Occipital lobe (tissue), 2 donors: ENCODE results near the gene HPCAL4. TPM values are rescaled to one million over a fixed set of nuclear protein-coding genes. Genes with fewer than 3 reads are reported as not detected.

Experiments used
- DNase-seq: peaks from one replicate; lab custom pipeline; 2025; lab: John Stamatoyannopoulos, UW
- total RNA-seq: library from RNA; depleted of rRNA; stranded (reverse); fragments of >200 nt; gene quantifications from one replicate; pipeline ENCODE4 v1.2.3, GENCODE V29; 2014

HPCAL4 gene
- total RNA-seq, 1 donor from 2014 or later: 51.2 TPM

DNA sequence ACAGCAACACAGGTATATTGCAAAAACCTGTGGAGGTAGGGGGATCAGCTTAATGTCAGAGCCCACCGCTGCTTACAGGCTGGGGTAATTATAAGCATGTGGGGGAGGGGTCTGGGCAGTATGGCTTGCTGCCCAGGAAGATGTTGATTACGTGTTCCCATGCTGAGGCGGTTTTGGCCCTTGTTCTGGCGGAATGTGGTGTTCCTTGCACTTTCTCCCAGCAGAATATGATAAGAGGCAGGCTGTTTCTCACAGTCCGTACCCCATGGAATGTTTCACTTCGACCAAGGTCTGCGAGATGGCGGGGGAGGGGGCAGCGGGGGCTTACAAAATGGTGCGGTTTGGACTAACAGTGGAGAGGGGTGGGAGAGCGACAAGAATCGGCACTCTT lies 9.8 kb upstream of the HPCAL4 start:
- DNase-seq: peak; percentile 30

- DNase-seq: no peak
Observed at GRCh38 chr1:39700348-39700747, 9.1 kb upstream of the HPCAL4 start.

GRCh38 chr1:39699419-39699818 lies 8.2 kb upstream of the HPCAL4 start:
- no peak for DNase-seq

GRCh38 chr1:39698568-39698967 lies 7.3 kb upstream of the HPCAL4 start:
- no peak for DNase-seq

DNA sequence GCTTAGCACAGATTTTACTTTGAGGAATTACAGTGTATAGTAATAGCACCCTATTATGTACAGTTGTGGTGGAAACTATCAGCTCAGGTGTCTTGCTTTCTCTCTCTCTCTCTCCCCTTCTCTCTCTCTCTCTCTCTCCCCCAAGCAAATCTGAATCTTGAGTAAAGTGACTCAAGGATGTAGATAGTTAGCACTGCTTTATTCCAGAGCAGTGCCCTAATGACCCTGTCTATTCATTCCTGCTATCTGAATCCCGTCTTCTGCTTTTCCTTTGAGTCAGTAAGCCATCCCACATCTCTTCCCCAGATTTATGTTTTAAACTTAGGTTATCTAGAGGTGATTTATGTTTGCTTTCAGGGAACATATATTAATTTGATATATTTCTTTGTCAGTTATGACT lies 5.2 kb upstream of the HPCAL4 start:
- no peak for DNase-seq

- no peak for DNase-seq
Observed at GRCh38 chr1:39695016-39695415, 3.8 kb upstream of the HPCAL4 start.

DNA sequence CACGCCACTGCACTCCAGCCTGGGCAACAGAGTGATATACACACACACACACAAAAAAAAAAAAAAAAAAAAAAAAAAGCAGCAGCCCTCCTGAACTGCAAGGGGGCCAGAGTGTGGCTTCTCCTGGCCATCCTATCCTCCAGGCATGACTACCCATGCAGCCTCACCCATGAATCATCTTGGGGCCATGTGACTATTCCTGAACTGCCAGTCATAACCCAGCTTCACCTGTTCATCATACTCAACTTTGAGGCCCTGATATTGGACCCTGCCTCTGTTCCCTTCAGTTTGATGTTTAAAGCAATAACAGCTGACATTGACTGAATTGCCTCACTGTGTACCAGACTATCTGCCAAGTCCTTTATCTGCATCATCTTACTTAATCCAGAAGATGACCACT lies 2.8 kb upstream of the HPCAL4 start:
- DNase-seq: no peak

DNA sequence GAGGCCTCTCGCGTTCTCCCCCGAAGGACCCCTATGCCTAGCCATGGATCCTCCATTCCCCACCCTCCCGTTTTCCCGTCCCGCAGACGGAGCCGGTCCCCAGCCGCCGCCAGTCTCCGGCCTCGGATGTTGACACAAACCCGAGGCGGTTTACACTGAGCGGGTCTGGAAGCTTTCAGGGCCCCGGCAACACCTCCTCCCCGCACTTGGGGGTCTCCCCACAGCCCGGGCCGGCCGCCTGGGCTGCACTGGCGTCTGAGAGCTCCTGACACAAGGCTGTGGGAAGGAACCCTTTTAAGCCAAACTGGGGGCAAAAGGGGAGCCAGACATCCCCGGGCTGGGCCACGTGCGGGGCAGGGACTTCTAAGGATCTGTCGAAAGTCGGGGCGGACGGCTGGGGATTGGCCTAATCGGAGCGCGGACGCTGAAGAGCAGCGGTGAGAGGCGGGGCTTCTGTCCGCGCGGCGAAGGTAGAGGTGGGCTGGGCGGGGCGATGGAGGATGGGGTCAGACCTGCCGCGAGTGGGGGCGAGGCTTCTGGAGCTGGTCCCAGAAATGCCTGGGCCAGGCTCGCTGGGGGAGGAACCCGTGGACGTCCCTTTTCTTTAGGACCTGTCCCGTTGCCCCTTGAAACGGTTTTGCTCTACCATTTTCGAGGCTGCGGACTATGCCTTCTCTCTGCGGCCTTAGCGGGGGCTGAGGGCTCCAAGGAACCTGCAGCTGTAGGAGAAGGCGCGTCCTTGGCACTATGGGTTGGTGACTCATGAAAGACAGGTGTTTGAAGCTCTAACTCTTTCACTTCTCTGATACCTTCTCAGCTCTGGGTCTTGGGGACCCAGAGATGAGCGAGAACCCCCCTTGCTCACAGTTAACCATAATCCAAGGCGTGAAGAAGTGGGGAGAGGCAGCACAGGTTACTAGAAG lies 1.2 kb upstream of the HPCAL4 start:
- DNase-seq: peak; percentile 42

- no peak for DNase-seq
Observed at GRCh38 chr1:39690794-39691382, 345 bp downstream of the HPCAL4 start.

- DNase-seq: no peak
Observed at GRCh38 chr1:39690225-39690624, 1.0 kb downstream of the HPCAL4 start.

GRCh38 chr1:39689635-39690034 lies 1.6 kb downstream of the HPCAL4 start:
- DNase-seq: no peak

DNA sequence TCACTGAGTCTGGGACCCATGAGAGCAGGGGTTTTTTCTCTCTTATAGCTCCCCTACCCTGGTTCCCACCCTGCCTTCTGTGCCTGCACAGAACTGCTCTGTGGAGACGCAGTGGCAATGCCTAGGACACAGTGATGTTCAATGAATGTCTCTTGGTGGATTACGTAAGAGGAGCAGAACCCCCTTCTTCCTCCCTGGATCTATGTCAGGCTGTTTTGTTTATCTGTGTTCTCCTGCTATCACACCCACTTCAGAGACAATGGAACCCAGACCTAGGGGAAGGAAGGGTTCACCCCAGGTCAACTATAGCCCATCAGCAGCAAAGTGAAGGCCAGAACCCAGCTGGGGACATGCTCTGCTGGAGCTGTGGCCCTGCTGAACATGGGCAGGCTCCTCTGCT lies 2.0 kb downstream of the HPCAL4 start:
- no peak for DNase-seq

GRCh38 chr1:39688706-39689105 lies 2.5 kb downstream of the HPCAL4 start:
- DNase-seq: no peak

- DNase-seq: no peak
Observed at GRCh38 chr1:39687243-39687642, 4.0 kb downstream of the HPCAL4 start.

DNA sequence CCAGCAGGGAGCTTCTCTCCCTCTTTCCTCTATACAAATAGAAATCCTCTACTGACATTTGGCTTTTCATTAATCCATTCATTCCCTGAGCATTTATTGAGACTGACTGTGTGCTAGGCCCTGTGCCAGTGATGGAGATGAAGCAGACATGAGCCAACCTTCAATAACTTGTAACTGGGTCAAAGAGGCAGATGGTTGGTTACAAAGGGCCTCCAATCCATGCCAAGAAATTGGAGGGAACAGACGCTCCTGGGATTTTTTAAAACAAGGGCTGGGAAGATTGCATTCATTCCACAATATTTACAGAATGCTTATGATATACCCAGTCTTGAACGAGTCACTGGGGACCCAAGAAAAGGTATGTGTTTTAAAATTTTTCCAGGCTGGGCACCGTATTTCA lies 6.2 kb downstream of the HPCAL4 start:
- no peak for DNase-seq

DNA sequence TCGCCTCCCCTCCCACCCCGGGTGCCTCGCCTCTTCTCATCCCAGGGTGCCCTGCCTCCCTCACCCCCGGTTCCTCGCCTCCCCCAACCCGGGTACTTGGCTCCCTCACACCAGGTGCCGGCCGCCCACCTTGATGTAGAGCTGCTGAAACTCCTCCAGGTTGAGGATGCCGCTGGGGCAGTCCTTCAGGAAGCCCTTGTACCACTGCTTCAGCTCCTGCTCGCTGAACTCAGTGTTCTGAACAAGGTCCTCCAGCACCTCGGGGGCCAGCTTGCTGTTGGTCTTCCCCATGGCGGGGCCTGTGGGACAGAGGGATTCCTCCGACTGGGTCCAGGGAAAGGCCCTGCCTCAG lies 6.9 kb downstream of the HPCAL4 start:
- no peak for DNase-seq

GRCh38 chr1:39683591-39684312 lies 7.5 kb downstream of the HPCAL4 start:
- no peak for DNase-seq

DNA sequence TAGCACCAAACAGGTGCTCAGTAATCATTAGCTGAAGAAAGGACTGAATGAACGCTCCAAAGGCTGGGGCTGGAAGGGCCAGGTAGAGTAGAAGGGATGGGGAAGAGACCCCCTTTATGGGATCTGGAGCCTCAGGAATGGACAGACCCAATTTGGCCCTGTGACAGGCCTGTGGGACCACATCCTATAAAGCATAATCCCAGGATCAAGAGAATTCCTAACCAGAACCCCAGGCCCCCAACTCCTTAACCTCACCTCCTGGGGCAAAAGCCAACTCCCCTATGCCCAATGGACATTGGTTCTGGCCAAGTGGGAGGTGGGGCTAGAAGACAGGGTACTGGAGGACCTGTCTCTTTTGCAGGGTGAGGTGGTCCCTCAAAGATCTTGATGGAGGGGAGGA lies 9.2 kb downstream of the HPCAL4 start:
- no peak for DNase-seq

GRCh38 chr1:39681294-39681693 lies 9.9 kb downstream of the HPCAL4 start:
- no peak for DNase-seq

GRCh38 chr1:39680751-39681150 lies 10.5 kb downstream of the HPCAL4 start:
- no peak for DNase-seq

DNA sequence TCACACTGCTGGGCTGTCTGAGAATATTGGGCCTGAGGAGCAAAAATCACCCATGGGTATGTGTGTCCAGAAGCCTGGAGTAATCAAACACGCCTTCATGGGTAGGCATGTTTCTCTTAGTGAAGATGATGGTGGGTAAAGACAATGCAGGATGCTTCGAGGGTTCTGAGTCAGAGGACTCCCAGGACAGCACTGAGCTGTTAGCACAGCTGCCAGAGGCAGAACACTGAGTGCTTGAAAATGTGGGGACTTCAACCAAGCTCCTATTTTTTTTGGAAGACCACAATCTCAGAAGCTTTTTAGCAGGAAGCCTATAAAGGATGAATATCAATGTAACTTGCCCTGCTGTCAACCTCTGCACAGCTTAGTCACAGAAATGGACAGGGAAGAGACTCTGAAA lies 11.4 kb downstream of the HPCAL4 start:
- DNase-seq: no peak

DNA sequence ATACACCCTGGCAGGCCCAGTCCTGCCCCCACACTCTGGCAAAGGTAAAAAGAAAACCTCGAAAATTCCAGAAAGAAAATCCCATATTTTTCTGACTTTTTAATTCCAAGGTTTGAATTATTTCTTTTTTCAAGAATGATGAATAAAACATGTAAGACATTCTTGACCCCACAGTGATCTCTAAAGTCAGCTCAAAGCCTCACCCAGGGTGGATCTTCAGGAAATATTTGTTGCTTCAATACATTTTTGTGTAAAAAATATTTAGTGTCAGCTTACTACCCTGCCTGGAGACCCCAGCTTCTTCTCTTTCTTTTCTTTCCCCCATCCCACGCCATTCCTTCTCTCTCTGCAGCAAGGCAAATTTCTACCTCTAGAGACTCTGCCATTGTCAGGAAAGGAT lies 12.3 kb downstream of the HPCAL4 start:
- DNase-seq: no peak

GRCh38 chr1:39677645-39678044 lies 13.6 kb downstream of the HPCAL4 start:
- DNase-seq: no peak
